Erythroblast (primary cell): Measurements from ENCODE around the gene EYS.
"Not testable (repeated sequence)": the region's sequence is repeated elsewhere in the genome, so short reads cannot be mapped to it uniquely, and the experiment has no call there.

ENCODE experiments used
- GATA1 ChIP-seq: IDR thresholded peaks from 2 replicates; pipeline ENCODE4 v1.6.1; 2011; ENCODE audit warnings: low read depth, mild to moderate bottlenecking, control low read depth, low read length, moderate library complexity
- POLR2A ChIP-seq: IDR thresholded peaks from 2 replicates; pipeline ENCODE4 v1.6.1; 2011; ENCODE audit warnings: mild to moderate bottlenecking, low read length

GRCh38 chr6:63828678-63829077, 1878.3 kb downstream of the EYS start:
- TF ChIP-seq POLR2A, GATA1: not testable (repeated sequence)
